ENCODE results near the gene GALNT17.

GRCh38 chr7:71220210-71220695 lies 88.3 kb downstream of the GALNT17 start:
- TF ChIP-seq CTCF (conservative IDR thresholded peaks at IDR 0.05) (no peak), EZH2 (IDR thresholded peaks at IDR 0.05; ENCODE audit: low read depth) (no peak)
